HL-60 (cell line): ENCODE results near the gene LIMK1.

Experiments
- DNase-seq, 2 experiments: peaks; one replicate each; pipeline ENCODE4 v3.0.0-alpha.2; 2010 to 2020; ENCODE audit warnings: low read depth in 1 of 2, low spot score in 1 of 2
- H3K27ac ChIP-seq: fragments of 250-450 bp; sonication (Bioruptor Pico); replicated peaks from 2 replicates; pipeline ENCODE4 v1.5.1; 2020; ENCODE audit warnings: mild to moderate bottlenecking, moderate library complexity
- H3K27me3 ChIP-seq: fragments of 250-450 bp; sonication (Bioruptor Pico); 2 replicates; pipeline ENCODE4 v1.5.1; 2021; ENCODE audit warnings: mild to moderate bottlenecking, moderate library complexity; ENCODE audit not compliant: insufficient read depth, poor library complexity, severe bottlenecking
- H3K4me3 ChIP-seq: replicated peaks from 2 replicates; pipeline ENCODE4 v1.5.1; 2011; ENCODE audit warnings: mild to moderate bottlenecking, control low read depth, low read length; ENCODE audit not compliant: insufficient read depth
- CTCF ChIP-seq: IDR thresholded peaks from one replicate; pipeline ENCODE4 v1.5.1; 2011; ENCODE audit warnings: low read length, control low read depth, inconsistent platforms; ENCODE audit not compliant: insufficient read depth
- GABPA ChIP-seq: IDR thresholded peaks from 2 replicates; pipeline ENCODE4 v1.6.1; 2012; ENCODE audit warnings: low read depth
- POLR2AphosphoS5 ChIP-seq: IDR thresholded peaks from 2 replicates; pipeline ENCODE4 v1.6.1; 2012; ENCODE audit warnings: low read depth
- REST ChIP-seq: IDR thresholded peaks from 2 replicates; pipeline ENCODE4 v1.6.1; 2012; ENCODE audit warnings: low read depth; ENCODE audit not compliant: insufficient replicate concordance
- SPI1 ChIP-seq: IDR thresholded peaks from 2 replicates; pipeline ENCODE4 v1.6.1; 2012; ENCODE audit warnings: low read depth, mild to moderate bottlenecking, borderline replicate concordance

LIMK1 gene

GRCh38 chr7:74087791-74088453 is 4.3 kb downstream of the LIMK1 start:
- no peak overlapping the region for H3K4me3 ChIP-seq
- DNase-seq = no peak
- no peak overlapping the region for H3K27ac ChIP-seq
- no peaks in the 10 kb centered on the region for H3K27me3 ChIP-seq
- TF ChIP-seq SPI1 = no peak
- no peak for TF ChIP-seq REST
- TF ChIP-seq POLR2AphosphoS5 = no peak

- Histone ChIP-seq H3K27me3 (no peaks in the 10 kb centered on the region), H3K4me3 (no peak overlapping the region), H3K27ac (0 out of 2 replicates have a peak overlapping the region, but pooled peaks have one; percentile 12)
- no peak for DNase-seq
- TF ChIP-seq CTCF = no peak
- TF ChIP-seq GABPA = no peak
- TF ChIP-seq POLR2AphosphoS5 = no peak
- TF ChIP-seq SPI1 = no peak
- TF ChIP-seq REST = no peak
Measured at GRCh38 chr7:74092321-74092963, 8.8 kb downstream of the LIMK1 start.

- H3K4me3 ChIP-seq = 0 out of 2 replicates have a peak overlapping the region, but pooled peaks have one; percentile 0
- no peak for TF ChIP-seq CTCF
- TF ChIP-seq GABPA = no peak
- peak; percentile 24; the same call in 1 of the 2 replicates for TF ChIP-seq SPI1
- no peak for TF ChIP-seq POLR2AphosphoS5
- TF ChIP-seq REST = no peak
- peak; percentile 25 to 65 for DNase-seq
- H3K27ac ChIP-seq = 0 out of 2 replicates have a peak overlapping the region, but pooled peaks have one; percentile 12
- H3K27me3 ChIP-seq = no peaks in the 10 kb centered on the region
Measured at GRCh38 chr7:74092964-74093471, 9.4 kb downstream of the LIMK1 start.
